HepG2 (cell line): ENCODE results near the gene SNRPN. TPM values are rescaled to one million over a fixed set of nuclear protein-coding genes. Genes with fewer than 3 reads are reported as not detected.

ENCODE experiments used
- AGO2 ChIP-seq: fragments of 200-400 bp; formaldehyde crosslinking; optimal IDR thresholded peaks from 2 replicates; pipeline ENCODE3; 2017; ENCODE audit warnings: mild to moderate bottlenecking, low read depth, low read length, moderate library complexity
- DMAP1 ChIP-seq: IDR thresholded peaks from 2 replicates; pipeline ENCODE4 v1.6.1; 2016
- FOXC1 ChIP-seq: sonication (generic); formaldehyde crosslinking; IDR thresholded peaks from 2 replicates; pipeline ENCODE4 v1.8.0; 2022; ENCODE audit warnings: mild to moderate bottlenecking, missing genetic modification reagents, borderline replicate concordance
- PRMT3 ChIP-seq: sonication (generic); formaldehyde crosslinking; IDR thresholded peaks from 2 replicates; pipeline ENCODE4 v1.8.1; 2022; ENCODE audit warnings: low read depth, mild to moderate bottlenecking, moderate library complexity, missing genetic modification reagents, borderline replicate concordance
- SYNCRIP ChIP-seq: fragments of 200-400 bp; formaldehyde crosslinking; IDR thresholded peaks from 2 replicates; pipeline ENCODE4 v1.6.1; 2018; ENCODE audit warnings: mild to moderate bottlenecking, low read depth, low read length; ENCODE audit not compliant: insufficient read depth
- ZNF839 ChIP-seq: sonication (generic); formaldehyde crosslinking; IDR thresholded peaks from 2 replicates; pipeline ENCODE4 v1.4.0; 2020; ENCODE audit warnings: missing genetic modification reagents, mild to moderate bottlenecking, borderline replicate concordance
- polyA plus RNA-seq, 8 experiments: library from polyadenylated mRNA; depleted of rRNA in 3 of 8; stranded (reverse) in 7 of 8; unstranded in 1 of 8; fragments of >200 nt; fragmentation: Illumina TruSeq in 4 of 8; extraction: Trizol in 4 of 8; gene quantifications; 2 replicates each; pipeline versions ENCODE4 v1.2.1 to v1.2.3, GENCODE V29; 2011 to 2016; ENCODE audit warnings: low read depth in 4 of 8, missing spikeins in 1 of 8, mixed read lengths in 1 of 8; ENCODE audit not compliant: insufficient read depth in 1 of 8
- total RNA-seq, 5 experiments: library from RNA; depleted of rRNA; stranded (reverse); fragments of >200 nt; fragmentation: Illumina TruSeq; extraction: Trizol; gene quantifications; 2 replicates each; pipeline ENCODE4 v1.2.3, GENCODE V29; 2016; ENCODE audit warnings: low read depth in 1 of 5
- TF ChIP-seq, protein P1 (sequence below), 2 experiments: sonication (generic) in 1 of 2; formaldehyde crosslinking in 1 of 2; IDR thresholded peaks; 2 replicates each; pipeline versions ENCODE4 v1.4.0 to v1.6.1; 2016 to 2020; ENCODE audit warnings: borderline replicate concordance in 1 of 2, low read depth in 1 of 2, mild to moderate bottlenecking in 1 of 2, missing genetic modification reagents in 1 of 2
- TF ChIP-seq, protein P2 (sequence below): sonication (generic); formaldehyde crosslinking; IDR thresholded peaks from 2 replicates; pipeline ENCODE4 v1.4.0; 2020; ENCODE audit warnings: missing genetic modification reagents
- TF ChIP-seq, protein P3 (sequence below): sonication (generic); formaldehyde crosslinking; IDR thresholded peaks from 2 replicates; pipeline ENCODE4 v1.4.0; 2020; ENCODE audit warnings: missing genetic modification reagents, mild to moderate bottlenecking, borderline replicate concordance

The SNRPN gene
- total and polyA plus RNA-seq, 2 of the 13 experiments (the other 11 are each of a cell fraction or from before 2014, with no cell fraction given): 133 to 212 TPM

DNA sequence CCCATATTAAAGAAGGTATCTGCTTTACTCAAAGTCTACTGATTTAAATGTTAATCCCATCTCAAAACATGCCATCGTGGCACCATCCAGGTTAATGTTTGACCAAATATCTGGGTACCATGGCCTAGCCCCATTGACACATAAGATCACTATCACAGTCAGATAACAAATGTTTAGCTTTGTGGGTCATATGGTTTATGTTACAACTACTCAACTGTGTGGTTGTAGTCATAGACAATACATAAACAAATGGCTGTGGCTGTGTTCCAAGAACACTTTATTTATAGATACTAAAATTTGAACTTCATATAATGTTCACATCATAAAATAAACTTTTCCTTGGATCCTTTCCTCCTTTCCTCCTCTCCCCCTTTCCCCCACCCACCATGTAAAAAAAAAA, 9.8 kb upstream of the SNRPN start (continued):
- TF ChIP-seq, protein P1, sequence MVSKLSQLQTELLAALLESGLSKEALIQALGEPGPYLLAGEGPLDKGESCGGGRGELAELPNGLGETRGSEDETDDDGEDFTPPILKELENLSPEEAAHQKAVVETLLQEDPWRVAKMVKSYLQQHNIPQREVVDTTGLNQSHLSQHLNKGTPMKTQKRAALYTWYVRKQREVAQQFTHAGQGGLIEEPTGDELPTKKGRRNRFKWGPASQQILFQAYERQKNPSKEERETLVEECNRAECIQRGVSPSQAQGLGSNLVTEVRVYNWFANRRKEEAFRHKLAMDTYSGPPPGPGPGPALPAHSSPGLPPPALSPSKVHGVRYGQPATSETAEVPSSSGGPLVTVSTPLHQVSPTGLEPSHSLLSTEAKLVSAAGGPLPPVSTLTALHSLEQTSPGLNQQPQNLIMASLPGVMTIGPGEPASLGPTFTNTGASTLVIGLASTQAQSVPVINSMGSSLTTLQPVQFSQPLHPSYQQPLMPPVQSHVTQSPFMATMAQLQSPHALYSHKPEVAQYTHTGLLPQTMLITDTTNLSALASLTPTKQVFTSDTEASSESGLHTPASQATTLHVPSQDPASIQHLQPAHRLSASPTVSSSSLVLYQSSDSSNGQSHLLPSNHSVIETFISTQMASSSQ (IDR thresholded peaks at IDR 0.05; ENCODE audit: low read depth): peak; percentile 66
- TF ChIP-seq, protein P1 (CRISPR knock-in tag; IDR thresholded peaks at IDR 0.05; ENCODE audit: borderline replicate concordance): peak; percentile 61; the same call in 1 of the 2 replicates
- TF ChIP-seq DMAP1: no peak
- TF ChIP-seq, protein P2, sequence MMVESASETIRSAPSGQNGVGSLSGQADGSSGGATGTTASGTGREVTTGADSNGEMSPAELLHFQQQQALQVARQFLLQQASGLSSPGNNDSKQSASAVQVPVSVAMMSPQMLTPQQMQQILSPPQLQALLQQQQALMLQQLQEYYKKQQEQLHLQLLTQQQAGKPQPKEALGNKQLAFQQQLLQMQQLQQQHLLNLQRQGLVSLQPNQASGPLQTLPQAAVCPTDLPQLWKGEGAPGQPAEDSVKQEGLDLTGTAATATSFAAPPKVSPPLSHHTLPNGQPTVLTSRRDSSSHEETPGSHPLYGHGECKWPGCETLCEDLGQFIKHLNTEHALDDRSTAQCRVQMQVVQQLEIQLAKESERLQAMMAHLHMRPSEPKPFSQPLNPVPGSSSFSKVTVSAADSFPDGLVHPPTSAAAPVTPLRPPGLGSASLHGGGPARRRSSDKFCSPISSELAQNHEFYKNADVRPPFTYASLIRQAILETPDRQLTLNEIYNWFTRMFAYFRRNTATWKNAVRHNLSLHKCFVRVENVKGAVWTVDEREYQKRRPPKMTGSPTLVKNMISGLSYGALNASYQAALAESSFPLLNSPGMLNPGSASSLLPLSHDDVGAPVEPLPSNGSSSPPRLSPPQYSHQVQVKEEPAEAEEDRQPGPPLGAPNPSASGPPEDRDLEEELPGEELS (CRISPR knock-in tag): 0 out of 2 replicates have a peak, but pooled peaks have one; percentile 17
- no peak for TF ChIP-seq PRMT3
- TF ChIP-seq AGO2: no peak
- TF ChIP-seq FOXC1 (CRISPR knock-in tag): no peak
- no peak for TF ChIP-seq ZNF839 (CRISPR knock-in tag)
- TF ChIP-seq, protein P3, sequence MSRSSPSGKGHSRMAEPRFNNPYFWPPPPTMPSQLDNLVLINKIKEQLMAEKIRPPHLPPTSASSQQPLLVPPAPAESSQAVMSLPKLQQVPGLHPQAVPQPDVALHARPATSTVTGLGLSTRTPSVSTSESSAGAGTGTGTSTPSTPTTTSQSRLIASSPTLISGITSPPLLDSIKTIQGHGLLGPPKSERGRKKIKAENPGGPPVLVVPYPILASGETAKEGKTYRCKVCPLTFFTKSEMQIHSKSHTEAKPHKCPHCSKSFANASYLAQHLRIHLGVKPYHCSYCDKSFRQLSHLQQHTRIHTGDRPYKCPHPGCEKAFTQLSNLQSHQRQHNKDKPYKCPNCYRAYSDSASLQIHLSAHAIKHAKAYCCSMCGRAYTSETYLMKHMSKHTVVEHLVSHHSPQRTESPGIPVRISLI (CRISPR knock-in tag): peak; percentile 20; the same call in 1 of the 2 replicates
- TF ChIP-seq SYNCRIP: no peak
